GM18867 (cell line): ENCODE results near the gene LRP1-AS.

Source experiments
- ATAC-seq: cut with Tn5 transposase; IDR thresholded peaks from one replicate; pipeline ENCODE4 v1.9.1; 2021; ENCODE audit warnings: mild to moderate bottlenecking, moderate library complexity; ENCODE audit not compliant: unreplicated experiment

The LRP1-AS gene

DNA sequence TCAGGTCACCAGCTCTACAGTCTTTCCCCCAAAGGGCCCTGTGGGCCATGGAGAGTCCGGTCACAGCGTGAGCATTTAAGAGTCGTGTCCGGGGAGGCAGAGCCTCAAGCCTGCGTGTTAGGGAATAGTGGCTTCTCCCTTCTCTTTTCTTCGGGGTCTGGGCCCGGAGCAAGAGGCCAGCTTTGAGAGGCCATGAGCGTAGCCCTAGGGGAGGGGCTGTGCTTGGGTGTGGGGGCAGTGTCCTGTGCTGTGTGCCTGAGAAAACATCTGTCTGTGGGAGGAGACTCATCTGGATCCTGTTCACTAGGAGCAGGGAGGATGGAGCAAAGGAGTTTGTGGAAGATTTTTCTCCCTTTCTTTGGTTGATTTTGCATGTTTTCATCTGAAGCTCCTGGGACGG is 5.3 kb downstream of the LRP1-AS start:
- no peak for ATAC-seq

DNA sequence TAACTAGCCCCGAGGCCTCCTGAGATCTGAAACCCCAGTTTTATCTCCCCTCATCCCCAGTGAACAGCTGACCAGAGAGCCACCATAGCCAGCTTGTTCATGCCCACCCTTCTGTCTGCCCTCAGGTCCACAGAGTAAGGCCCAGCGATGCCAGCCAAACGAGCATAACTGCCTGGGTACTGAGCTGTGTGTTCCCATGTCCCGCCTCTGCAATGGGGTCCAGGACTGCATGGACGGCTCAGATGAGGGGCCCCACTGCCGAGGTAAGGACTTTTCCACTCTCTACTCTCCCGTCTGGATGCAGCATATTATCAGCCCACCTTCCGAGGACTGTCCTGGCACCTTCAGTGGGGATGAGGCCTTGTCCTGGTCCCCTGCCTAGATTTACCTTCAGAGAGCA is 6.2 kb downstream of the LRP1-AS start:
- ATAC-seq: no peak

- ATAC-seq: no peak
Observed at GRCh38 chr12:57139796-57140649, 7.4 kb downstream of the LRP1-AS start.

DNA sequence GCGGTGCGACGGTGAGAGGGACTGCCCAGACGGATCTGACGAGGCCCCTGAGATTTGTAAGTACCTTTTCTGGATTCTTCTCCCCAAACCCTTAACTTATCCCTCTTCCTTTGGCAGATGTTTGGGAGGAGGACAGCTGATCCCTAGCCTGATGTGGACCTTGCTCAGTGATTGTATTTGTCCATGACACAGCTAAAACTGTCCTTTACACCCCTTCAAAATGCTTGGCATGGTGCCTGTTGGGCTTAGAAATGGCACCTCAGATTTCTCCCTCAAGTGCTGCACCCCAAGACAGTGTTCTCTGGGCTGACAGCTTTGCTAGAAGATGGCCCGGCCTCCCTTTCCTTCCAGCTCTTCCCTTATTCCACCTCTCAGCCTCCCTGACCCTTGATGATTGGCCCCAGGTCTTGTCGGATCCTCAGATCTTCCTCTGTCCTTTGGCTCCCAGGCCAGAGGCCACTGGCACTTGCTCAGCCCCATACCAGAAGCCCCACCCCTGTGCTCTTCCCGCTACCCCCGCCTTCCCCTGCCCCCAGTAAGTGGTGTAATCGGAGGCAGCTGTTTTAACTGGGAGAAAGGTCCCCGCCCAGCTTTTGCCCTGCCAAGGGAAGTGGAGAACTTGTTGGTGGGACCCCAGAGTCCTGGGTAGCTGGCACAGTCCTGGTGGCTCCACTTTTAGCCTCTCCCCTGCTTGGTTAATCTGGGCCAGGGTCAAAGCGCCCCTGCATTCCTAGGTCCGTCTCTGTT is 8.7 kb downstream of the LRP1-AS start:
- ATAC-seq: no peak

DNA sequence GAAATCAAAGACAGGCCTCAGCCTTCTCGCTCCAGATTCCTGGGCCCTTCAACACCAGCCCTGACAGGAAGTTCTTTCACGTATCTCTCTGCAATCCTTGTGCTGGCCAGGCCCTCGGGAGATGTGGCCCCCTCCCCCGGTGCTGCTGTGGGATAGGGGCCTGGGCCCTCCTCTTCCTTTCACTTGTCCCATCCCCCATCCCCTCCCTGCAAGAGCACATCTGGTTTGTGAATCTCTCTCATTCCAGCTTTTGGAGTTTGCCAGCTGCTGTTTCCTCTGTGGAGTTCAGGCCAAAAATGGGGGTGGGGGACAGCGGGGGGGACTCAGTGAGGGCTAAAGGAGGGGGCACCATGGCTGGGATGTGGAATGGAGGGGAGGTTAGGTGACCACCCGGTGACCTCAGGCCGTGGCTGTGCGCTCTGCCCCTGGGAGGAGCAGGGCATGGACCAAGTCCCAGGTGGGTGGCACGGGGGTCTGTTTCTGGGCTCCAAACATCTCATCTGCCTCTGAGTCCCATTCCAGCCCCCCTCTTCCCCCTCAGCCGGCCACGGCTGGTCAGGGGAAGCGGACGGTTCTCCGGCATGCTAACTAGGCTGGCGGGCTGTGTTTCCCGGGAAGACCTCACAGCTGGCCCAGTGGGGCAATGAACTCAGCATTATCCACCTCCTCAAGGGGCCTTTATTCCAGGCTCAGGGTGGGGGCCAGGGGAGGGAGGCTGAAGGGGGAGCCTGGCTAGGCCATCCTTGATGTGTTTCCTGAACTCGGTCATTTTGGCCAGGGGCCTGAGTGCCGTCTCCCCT is 11.7 kb downstream of the LRP1-AS start:
- ATAC-seq: no peak

GRCh38 chr12:57134949-57135348 is 12.5 kb downstream of the LRP1-AS start:
- ATAC-seq: no peak

DNA sequence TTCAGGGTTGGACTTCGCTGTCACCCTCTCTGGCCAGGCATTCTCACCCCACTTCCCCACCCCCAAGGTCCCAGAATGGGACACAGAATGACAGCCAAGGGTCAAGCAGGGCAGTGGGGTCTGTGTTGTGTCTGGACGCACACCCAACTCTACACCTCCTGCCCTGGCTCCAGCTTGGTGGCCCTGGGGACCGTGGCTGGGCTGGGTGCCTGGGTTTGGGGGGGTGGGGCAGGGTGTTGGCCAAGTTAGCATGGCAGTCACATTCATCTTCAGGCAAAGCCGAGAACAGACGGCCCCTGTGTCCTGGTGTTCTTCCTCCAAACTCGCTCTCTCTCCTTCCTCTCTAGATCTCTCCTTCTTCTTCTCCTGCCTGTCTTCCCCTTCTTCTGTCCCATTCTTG is 13.5 kb downstream of the LRP1-AS start:
- ATAC-seq: no peak

GRCh38 chr12:57133013-57133569 is 14.3 kb downstream of the LRP1-AS start:
- ATAC-seq: no peak

- ATAC-seq: no peak
Observed at GRCh38 chr12:57131896-57132744, 15.3 kb downstream of the LRP1-AS start.

DNA sequence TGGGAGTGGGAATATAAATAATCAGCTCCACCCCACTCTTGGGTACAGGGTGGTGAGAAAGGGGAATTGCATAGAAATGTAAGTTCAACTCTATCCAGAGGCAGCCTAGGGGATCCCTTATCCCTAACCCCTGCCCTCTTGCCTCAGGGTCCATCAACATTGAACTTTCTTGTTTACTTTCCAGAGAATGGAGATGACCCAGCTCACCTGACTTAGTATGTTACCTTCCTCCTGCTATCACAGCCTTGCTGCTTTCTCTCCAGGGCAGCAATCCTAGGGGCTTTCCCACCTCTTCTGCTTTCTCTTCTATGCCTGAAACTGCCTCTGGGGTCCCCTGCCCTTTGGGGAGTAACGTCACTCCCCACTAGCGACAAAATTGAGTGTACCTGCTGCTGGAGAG is 16.5 kb downstream of the LRP1-AS start:
- no peak for ATAC-seq

GRCh38 chr12:57129889-57130288 is 17.5 kb downstream of the LRP1-AS start:
- ATAC-seq: no peak

- no peak for ATAC-seq
Observed at GRCh38 chr12:57129321-57129842, 18.0 kb downstream of the LRP1-AS start.

DNA sequence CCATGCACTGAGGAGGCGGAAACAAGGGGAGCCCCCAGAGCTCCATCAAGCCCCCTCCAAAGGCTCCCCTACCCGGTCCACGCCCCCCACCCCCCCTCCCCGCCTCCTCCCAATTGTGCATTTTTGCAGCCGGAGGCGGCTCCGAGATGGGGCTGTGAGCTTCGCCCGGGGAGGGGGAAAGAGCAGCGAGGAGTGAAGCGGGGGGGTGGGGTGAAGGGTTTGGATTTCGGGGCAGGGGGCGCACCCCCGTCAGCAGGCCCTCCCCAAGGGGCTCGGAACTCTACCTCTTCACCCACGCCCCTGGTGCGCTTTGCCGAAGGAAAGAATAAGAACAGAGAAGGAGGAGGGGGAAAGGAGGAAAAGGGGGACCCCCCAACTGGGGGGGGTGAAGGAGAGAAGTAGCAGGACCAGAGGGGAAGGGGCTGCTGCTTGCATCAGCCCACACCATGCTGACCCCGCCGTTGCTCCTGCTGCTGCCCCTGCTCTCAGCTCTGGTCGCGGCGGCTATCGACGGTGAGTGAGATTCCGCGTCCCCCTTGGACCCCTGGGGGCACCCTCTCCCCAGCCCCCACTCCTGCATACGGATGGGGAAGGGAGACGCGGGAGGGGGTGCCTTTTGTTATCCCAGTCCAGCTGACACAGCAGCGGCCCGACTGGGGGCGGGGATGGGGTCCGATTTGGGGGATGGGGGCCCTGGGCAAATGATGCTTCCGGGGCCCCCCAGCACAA is 18.7 kb downstream of the LRP1-AS start:
- ATAC-seq: no peak

DNA sequence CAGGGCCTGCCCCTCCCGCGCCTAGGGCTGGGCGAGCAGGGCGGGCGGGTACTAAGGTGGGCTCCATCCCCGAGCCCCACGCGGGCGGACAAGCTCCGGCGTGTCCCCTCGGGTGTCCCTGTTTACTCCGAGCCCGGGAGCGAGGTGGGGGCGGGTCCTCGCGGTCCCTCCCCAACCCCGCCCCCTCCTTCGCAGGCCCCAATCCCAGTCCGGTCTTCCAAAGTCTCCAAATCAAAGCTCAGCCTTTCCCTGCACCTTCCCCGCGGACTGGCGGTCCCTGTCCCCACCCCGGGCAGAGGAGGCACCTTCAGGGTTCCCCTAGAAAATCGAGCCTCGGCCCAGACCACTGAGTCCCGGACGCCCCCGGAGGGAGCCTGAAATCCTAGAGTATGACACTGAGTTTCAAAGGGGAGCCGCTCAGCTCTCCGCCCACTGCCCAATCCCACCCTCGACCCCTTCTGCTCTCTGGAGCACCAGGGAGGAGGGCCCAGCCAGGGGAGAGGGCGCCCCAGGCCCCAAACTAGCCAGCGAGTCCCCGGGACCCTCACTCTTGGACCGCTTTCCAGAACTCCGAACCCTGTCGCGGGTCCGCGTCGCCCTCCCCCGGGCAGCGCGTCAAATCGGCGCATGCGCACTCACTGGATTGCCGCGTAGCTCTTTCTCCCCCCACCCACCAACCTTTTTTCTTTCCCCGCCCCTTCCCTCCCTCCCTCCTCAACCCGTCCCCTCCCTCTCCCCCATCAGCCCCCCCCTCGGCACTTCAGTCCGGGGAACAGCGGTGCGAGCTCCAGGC is 19.5 kb downstream of the LRP1-AS start, which contains the start of gene LRP1:
Gene LRP1 (plus strand): TSS at position 758 of the 793 bp plus-strand sequence. CDS start 482 bp downstream, outside the sequence.
- ATAC-seq: no peak

- ATAC-seq: no peak
Observed at GRCh38 chr12:57127101-57127725, 20.2 kb downstream of the LRP1-AS start.

GRCh38 chr12:57126561-57126960 is 20.9 kb downstream of the LRP1-AS start:
- no peak for ATAC-seq

- ATAC-seq: no peak
Observed at GRCh38 chr12:57126061-57126460, 21.4 kb downstream of the LRP1-AS start.
